ENCODE results near the gene NRG3.

The NRG3 gene

GRCh38 chr10:82072124-82072523, 197.1 kb downstream of the NRG3 start:
- TF ChIP-seq CTCF (IDR thresholded peaks at IDR 0.05; ENCODE audit: extremely low read depth, insufficient read depth, missing control alignments), result no peak
- no peak for DNase-seq (ENCODE audit: low spot score)
- in situ Hi-C loops (cut with MboI; ENCODE audit: low pct_unique_long_range_greater_than_20kb, low sequenced_read_pairs, unreplicated experiment), result no loop called here

- DNase-seq (ENCODE audit: low spot score), result no peak
- TF ChIP-seq CTCF (IDR thresholded peaks at IDR 0.05; ENCODE audit: extremely low read depth, insufficient read depth, missing control alignments), result no peak
- in situ Hi-C loops (cut with MboI; ENCODE audit: low pct_unique_long_range_greater_than_20kb, low sequenced_read_pairs, unreplicated experiment), result no loop called here
Measured at GRCh38 chr10:82075605-82076004, 200.6 kb downstream of the NRG3 start.

GRCh38 chr10:82084496-82084895, 209.5 kb downstream of the NRG3 start:
- DNase-seq (ENCODE audit: low spot score), result no peak
- no peak for TF ChIP-seq CTCF (IDR thresholded peaks at IDR 0.05; ENCODE audit: extremely low read depth, insufficient read depth, missing control alignments)
- in situ Hi-C loops (cut with MboI; ENCODE audit: low pct_unique_long_range_greater_than_20kb, low sequenced_read_pairs, unreplicated experiment), result no loop called here

- DNase-seq (ENCODE audit: low spot score), result no peak
- no peak for TF ChIP-seq CTCF (IDR thresholded peaks at IDR 0.05; ENCODE audit: extremely low read depth, insufficient read depth, missing control alignments)
- in situ Hi-C loops (cut with MboI; ENCODE audit: low pct_unique_long_range_greater_than_20kb, low sequenced_read_pairs, unreplicated experiment), result no loop called here
Measured at GRCh38 chr10:82084904-82085303, 209.9 kb downstream of the NRG3 start.

GRCh38 chr10:82089327-82089726, 214.3 kb downstream of the NRG3 start:
- no peak for DNase-seq (ENCODE audit: low spot score)
- TF ChIP-seq CTCF (IDR thresholded peaks at IDR 0.05; ENCODE audit: extremely low read depth, insufficient read depth, missing control alignments), result no peak
- in situ Hi-C loops (cut with MboI; ENCODE audit: low pct_unique_long_range_greater_than_20kb, low sequenced_read_pairs, unreplicated experiment), result no loop called here

GRCh38 chr10:82091413-82091812, 216.4 kb downstream of the NRG3 start:
- no peak for DNase-seq (ENCODE audit: low spot score)
- in situ Hi-C loops (cut with MboI; ENCODE audit: low pct_unique_long_range_greater_than_20kb, low sequenced_read_pairs, unreplicated experiment), result no loop called here
- TF ChIP-seq CTCF (IDR thresholded peaks at IDR 0.05; ENCODE audit: extremely low read depth, insufficient read depth, missing control alignments), result no peak

- DNase-seq (ENCODE audit: low spot score), result no peak
- in situ Hi-C loops (cut with MboI; ENCODE audit: low pct_unique_long_range_greater_than_20kb, low sequenced_read_pairs, unreplicated experiment), result no loop called here
- TF ChIP-seq CTCF (IDR thresholded peaks at IDR 0.05; ENCODE audit: extremely low read depth, insufficient read depth, missing control alignments), result no peak
Measured at GRCh38 chr10:82092111-82092510, 217.1 kb downstream of the NRG3 start.

Data from GM13977 (cell line).